ENCODE data around the gene ZSWIM5.
"Not testable (repeated sequence)": the region's sequence is repeated elsewhere in the genome, so short reads cannot be mapped to it uniquely, and the experiment has no call there.

The ZSWIM5 gene

GRCh38 chr1:44994309-44994898, 212.0 kb downstream of the ZSWIM5 start:
- no peak overlapping the region for H3K9ac ChIP-seq (ENCODE audit: insufficient read length)
- no peak overlapping the region for H3K4me3 ChIP-seq
- no peak overlapping the region for H3K27ac ChIP-seq
- no peaks in the 10 kb centered on the region for H3K9me3 ChIP-seq (ENCODE audit: low read depth, low read length)
- no peak for DNase-seq (ENCODE audit: low read depth, low spot score)
- TF ChIP-seq POLR2AphosphoS5 (IDR thresholded peaks at IDR 0.05; ENCODE audit: borderline replicate concordance, low read depth, low read length) (no peak), FOXP2 (optimal IDR thresholded peaks at IDR 0.05; ENCODE audit: control extremely low read depth, extremely low read length, insufficient read depth) (no peak), EZH2 (IDR thresholded peaks at IDR 0.05) (no peak)
- H3K36me3 ChIP-seq (ENCODE audit: insufficient read depth, low read length): no peaks in the 10 kb centered on the region

- no peak overlapping the region for H3K4me3 ChIP-seq
- TF ChIP-seq EZH2 (IDR thresholded peaks at IDR 0.05): no peak
- no peak for TF ChIP-seq POLR2AphosphoS5 (IDR thresholded peaks at IDR 0.05; ENCODE audit: borderline replicate concordance, low read depth, low read length)
- TF ChIP-seq FOXP2 (optimal IDR thresholded peaks at IDR 0.05; ENCODE audit: control extremely low read depth, extremely low read length, insufficient read depth): no peak
- DNase-seq (ENCODE audit: low read depth, low spot score): no peak
- no peak overlapping the region for H3K27ac ChIP-seq
- no peak overlapping the region for H3K9ac ChIP-seq (ENCODE audit: insufficient read length)
- no peaks in the 10 kb centered on the region for H3K36me3 ChIP-seq (ENCODE audit: insufficient read depth, low read length)
- H3K9me3 ChIP-seq (ENCODE audit: low read depth, low read length): no peaks in the 10 kb centered on the region
These were observed 217.8 kb downstream of the ZSWIM5 start for GRCh38 chr1:44988531-44989156.

- Histone ChIP-seq H3K9me3 (ENCODE audit: low read depth, low read length) (no peaks in the 10 kb centered on the region), H3K27ac (no peak overlapping the region), H3K4me3 (peak overlapping the region; percentile 94), H3K9ac (ENCODE audit: insufficient read length) (peak overlapping the region; percentile 86), H3K36me3 (ENCODE audit: insufficient read depth, low read length) (peaks cover 5% of the 10 kb centered on the region)
- no peak for TF ChIP-seq FOXP2 (optimal IDR thresholded peaks at IDR 0.05; ENCODE audit: control extremely low read depth, extremely low read length, insufficient read depth)
- no peak for TF ChIP-seq POLR2AphosphoS5 (IDR thresholded peaks at IDR 0.05; ENCODE audit: borderline replicate concordance, low read depth, low read length)
- DNase-seq (ENCODE audit: low read depth, low spot score): no peak
These were observed 220.6 kb downstream of the ZSWIM5 start for GRCh38 chr1:44985747-44986359.

- H3K9ac ChIP-seq (ENCODE audit: insufficient read length); H3K4me3 ChIP-seq; H3K27ac ChIP-seq; H3K9me3 ChIP-seq (ENCODE audit: low read depth, low read length); DNase-seq (ENCODE audit: low read depth, low spot score): not testable (repeated sequence)
- peaks cover 68% of the 10 kb centered on the region for H3K36me3 ChIP-seq (ENCODE audit: insufficient read depth, low read length)
These were observed 229.0 kb downstream of the ZSWIM5 start for GRCh38 chr1:44977372-44977771.

- TF ChIP-seq POLR2AphosphoS5 (IDR thresholded peaks at IDR 0.05; ENCODE audit: borderline replicate concordance, low read depth, low read length) (no peak), EZH2 (IDR thresholded peaks at IDR 0.05) (no peak), FOXP2 (optimal IDR thresholded peaks at IDR 0.05; ENCODE audit: control extremely low read depth, extremely low read length, insufficient read depth) (no peak)
- H3K9me3 ChIP-seq (ENCODE audit: low read depth, low read length): no peaks in the 10 kb centered on the region
- peaks cover 67% of the 10 kb centered on the region for H3K36me3 ChIP-seq (ENCODE audit: insufficient read depth, low read length)
- no peak overlapping the region for H3K4me3 ChIP-seq
- H3K9ac ChIP-seq (ENCODE audit: insufficient read length): no peak overlapping the region
- DNase-seq (ENCODE audit: low read depth, low spot score): no peak
- H3K27ac ChIP-seq: no peak overlapping the region
These were observed 230.2 kb downstream of the ZSWIM5 start for GRCh38 chr1:44976252-44976651.

- Histone ChIP-seq H3K9me3 (ENCODE audit: low read depth, low read length) (no peaks in the 10 kb centered on the region), H3K27ac (no peak overlapping the region), H3K9ac (ENCODE audit: insufficient read length) (no peak overlapping the region), H3K36me3 (ENCODE audit: insufficient read depth, low read length) (peaks cover 49% of the 10 kb centered on the region), H3K4me3 (no peak overlapping the region)
- DNase-seq (ENCODE audit: low read depth, low spot score): no peak
- no peak for TF ChIP-seq POLR2AphosphoS5 (IDR thresholded peaks at IDR 0.05; ENCODE audit: borderline replicate concordance, low read depth, low read length)
- no peak for TF ChIP-seq FOXP2 (optimal IDR thresholded peaks at IDR 0.05; ENCODE audit: control extremely low read depth, extremely low read length, insufficient read depth)
- TF ChIP-seq EZH2 (IDR thresholded peaks at IDR 0.05): no peak
These were observed 232.8 kb downstream of the ZSWIM5 start for GRCh38 chr1:44973645-44974044.

GRCh38 chr1:44970317-44970716, 236.1 kb downstream of the ZSWIM5 start:
- Histone ChIP-seq H3K9ac (ENCODE audit: insufficient read length) (no peak overlapping the region), H3K4me3 (no peak overlapping the region), H3K27ac (no peak overlapping the region), H3K36me3 (ENCODE audit: insufficient read depth, low read length) (peaks cover 15% of the 10 kb centered on the region), H3K9me3 (ENCODE audit: low read depth, low read length) (no peaks in the 10 kb centered on the region)
- DNase-seq (ENCODE audit: low read depth, low spot score): no peak
- TF ChIP-seq POLR2AphosphoS5 (IDR thresholded peaks at IDR 0.05; ENCODE audit: borderline replicate concordance, low read depth, low read length): no peak
- no peak for TF ChIP-seq EZH2 (IDR thresholded peaks at IDR 0.05)
- no peak for TF ChIP-seq FOXP2 (optimal IDR thresholded peaks at IDR 0.05; ENCODE audit: control extremely low read depth, extremely low read length, insufficient read depth)
